Endothelial cell of umbilical vein (primary cell): ENCODE data around the gene THSD4. TPM values are rescaled to one million over a fixed set of nuclear protein-coding genes. Genes with fewer than 3 reads are reported as not detected.

Experiments used
- BruUV-seq: library from RNA; stranded (reverse); fragments of 400-500 nt; replicated peaks from 2 replicates; lab custom pipeline; 2021; lab: Mats Ljungman, UMichigan
- CTCF ChIA-PET: fragments of 300-600, 350-600 bp; sonication (Branson Sonifier 250); formaldehyde crosslinking; loops from one replicate; lab custom pipeline; 2021; ENCODE audit warnings: antibody characterized with exemption, inconsistent platforms; lab: Charles Lee
- POLR2A ChIA-PET: fragments of 300-600, 350-600 bp; sonication (Branson Sonifier 250); formaldehyde crosslinking; loops from one replicate; lab custom pipeline; 2021; ENCODE audit warnings: antibody characterized with exemption, inconsistent platforms; lab: Charles Lee
- DNase-seq: peaks from one replicate; pipeline ENCODE4 v3.0.0-alpha.2; 2011; ENCODE audit warnings: low read depth, low spot score
- FAIRE-seq: peaks from 2 replicates; lab custom pipeline; 2011; peaks lifted over from hg19 to GRCh38; lab: Jason Lieb, UNC
- H2AFZ ChIP-seq: 2 replicates; pipeline ENCODE4 v1.6.0; 2012; ENCODE audit warnings: low read depth, low read length, control low read depth, inconsistent platforms
- H3K27ac ChIP-seq: 2 replicates; pipeline ENCODE4 v1.5.1; 2011; ENCODE audit warnings: low read depth, mild to moderate bottlenecking, control low read depth, low read length, moderate library complexity; ENCODE audit not compliant: insufficient read depth
- H3K27me3 ChIP-seq, 2 experiments: 2 replicates each; pipeline versions ENCODE4 v1.6.0 to v1.6.1; 2011; ENCODE audit warnings: low read length in 2 of 2, mixed read lengths in 1 of 2; ENCODE audit not compliant: control insufficient read depth in 2 of 2, insufficient read depth in 2 of 2
- H3K36me3 ChIP-seq, 2 experiments: 2 replicates in 1 of 2; 3 replicates in 1 of 2; pipeline ENCODE4 v1.5.1; 2011; ENCODE audit warnings: low read length in 2 of 2, mild to moderate bottlenecking in 1 of 2, moderate library complexity in 1 of 2; ENCODE audit not compliant: control insufficient read depth in 2 of 2, insufficient read depth in 2 of 2; ENCODE audit errors: extremely low read depth in 1 of 2
- H3K4me1 ChIP-seq: 3 replicates; pipeline ENCODE4 v1.5.1; 2011; ENCODE audit warnings: mild to moderate bottlenecking, low read length; ENCODE audit not compliant: control insufficient read depth, insufficient read depth; ENCODE audit errors: extremely low read depth
- H3K4me2 ChIP-seq: 2 replicates; pipeline ENCODE4 v1.6.1; 2011; ENCODE audit warnings: low read length, control low read depth, mixed read lengths; ENCODE audit not compliant: insufficient read depth
- H3K4me3 ChIP-seq, 3 experiments: fragments of 200-600 bp in 1 of 3; sonication (generic), shearing (Covaris generic) in 1 of 3; replicated peaks in 1 of 3; 2 replicates each; pipeline ENCODE4 v1.5.1; 2011 to 2016; ENCODE audit warnings: control low read depth in 3 of 3, low read length in 3 of 3, mild to moderate bottlenecking in 2 of 3, inconsistent platforms in 1 of 3, low read depth in 1 of 3, moderate library complexity in 1 of 3; ENCODE audit not compliant: insufficient read depth in 1 of 3
- H3K79me2 ChIP-seq: 2 replicates; pipeline ENCODE4 v1.6.0; 2012; ENCODE audit warnings: low read length, inconsistent platforms; ENCODE audit not compliant: control insufficient read depth, insufficient read depth
- H3K9ac ChIP-seq: replicated peaks from 2 replicates; pipeline ENCODE3; 2011; ENCODE audit warnings: low read length, control low read depth; ENCODE audit not compliant: insufficient read depth; ENCODE audit errors: extremely low read depth
- H3K9me1 ChIP-seq: replicated peaks from 3 replicates; pipeline ENCODE4 v1.6.0; 2011; ENCODE audit warnings: mild to moderate bottlenecking, low read length; ENCODE audit not compliant: control insufficient read depth, insufficient read depth; ENCODE audit errors: extremely low read depth
- H3K9me3 ChIP-seq: replicated peaks from 2 replicates; pipeline ENCODE4 v1.5.1; 2012; ENCODE audit warnings: low read length, inconsistent platforms; ENCODE audit not compliant: control insufficient read depth, insufficient read depth
- H4K20me1 ChIP-seq: replicated peaks from 2 replicates; pipeline ENCODE3; 2011; ENCODE audit warnings: mild to moderate bottlenecking, low read length; ENCODE audit not compliant: control insufficient read depth, insufficient read depth; ENCODE audit errors: extremely low read depth
- CTCF ChIP-seq, 2 donors: IDR thresholded peaks; 1 replicate in 1 of 2; 2 replicates in 1 of 2; pipeline ENCODE4 v1.5.1; 2011; ENCODE audit warnings: low read length in 2 of 2, mild to moderate bottlenecking in 2 of 2, moderate library complexity in 2 of 2, control low read depth in 1 of 2, inconsistent platforms in 1 of 2, low read depth in 1 of 2; ENCODE audit not compliant: insufficient read depth in 1 of 2; ENCODE audit errors: extremely low read depth in 1 of 2
- EZH2 ChIP-seq: IDR thresholded peaks from 2 replicates; pipeline ENCODE4 v1.6.1; 2012; ENCODE audit warnings: borderline replicate concordance, low read depth, mild to moderate bottlenecking, moderate library complexity, low read length, inconsistent platforms; ENCODE audit not compliant: severe bottlenecking
- FOS ChIP-seq: IDR thresholded peaks from 2 replicates; pipeline ENCODE4 v1.6.1; 2011; ENCODE audit warnings: mild to moderate bottlenecking, low read length, moderate library complexity, borderline replicate concordance; ENCODE audit not compliant: insufficient read depth
- GATA2 ChIP-seq: IDR thresholded peaks from 2 replicates; pipeline ENCODE4 v1.7.0; 2011; ENCODE audit warnings: low read depth, mild to moderate bottlenecking, moderate library complexity, mixed read lengths, low read length; ENCODE audit not compliant: insufficient read length, insufficient read depth
- JUN ChIP-seq: IDR thresholded peaks from 2 replicates; pipeline ENCODE4 v1.6.1; 2011; ENCODE audit warnings: borderline replicate concordance, low read depth; ENCODE audit not compliant: insufficient read length, insufficient read depth
- MYC ChIP-seq: IDR thresholded peaks from one replicate; pipeline ENCODE4 v1.6.1; 2011; ENCODE audit warnings: mild to moderate bottlenecking, low read depth, low read length
- POLR2A ChIP-seq: IDR thresholded peaks from 2 replicates; pipeline ENCODE4 v1.6.1; 2012; ENCODE audit warnings: low read depth, mild to moderate bottlenecking, control low read depth, low read length
- POLR2AphosphoS5 ChIP-seq: IDR thresholded peaks from 2 replicates; pipeline ENCODE4 v1.6.1; 2012; ENCODE audit warnings: low read depth, mild to moderate bottlenecking, control low read depth, low read length, moderate library complexity; ENCODE audit not compliant: insufficient read depth
- dilution Hi-C: fragments of 300-500 bp; cut with MboI; formaldehyde crosslinking; loops from one replicate; pipeline ENCODE4 v1.15.0; 2019; ENCODE audit warnings: low sequenced_read_pairs; ENCODE audit not compliant: extremely low pct_ligation_motif_present
- intact Hi-C: fragments of 100-400 bp; cut with micrococcal nuclease; formaldehyde crosslinking; loops from one replicate; pipeline ENCODE4 v1.10.0; 2022
- polyA plus RNA-seq, 4 experiments: library from polyadenylated mRNA; depleted of rRNA in 3 of 4; stranded (reverse) in 3 of 4; unstranded in 1 of 4; fragments of >200 nt; gene quantifications; 2 replicates each; pipeline versions ENCODE4 v1.2.1 to v1.2.3, GENCODE V29; 2011 to 2012; ENCODE audit warnings: missing spikeins in 1 of 4
- total RNA-seq: library from RNA; stranded (reverse); gene quantifications from 2 replicates; pipeline ENCODE4 v1.2.3, GENCODE V29; 2021
- TF ChIP-seq, protein P1 (sequence below): IDR thresholded peaks from 2 replicates; pipeline ENCODE4 v1.6.1; 2011; ENCODE audit not compliant: insufficient read depth, insufficient read length

Gene THSD4
- total and polyA plus RNA-seq, 2 donors (not counting 3 experiments of a cell fraction or from before 2014, with no cell fraction given): 9.9 to 25.4 TPM

DNA sequence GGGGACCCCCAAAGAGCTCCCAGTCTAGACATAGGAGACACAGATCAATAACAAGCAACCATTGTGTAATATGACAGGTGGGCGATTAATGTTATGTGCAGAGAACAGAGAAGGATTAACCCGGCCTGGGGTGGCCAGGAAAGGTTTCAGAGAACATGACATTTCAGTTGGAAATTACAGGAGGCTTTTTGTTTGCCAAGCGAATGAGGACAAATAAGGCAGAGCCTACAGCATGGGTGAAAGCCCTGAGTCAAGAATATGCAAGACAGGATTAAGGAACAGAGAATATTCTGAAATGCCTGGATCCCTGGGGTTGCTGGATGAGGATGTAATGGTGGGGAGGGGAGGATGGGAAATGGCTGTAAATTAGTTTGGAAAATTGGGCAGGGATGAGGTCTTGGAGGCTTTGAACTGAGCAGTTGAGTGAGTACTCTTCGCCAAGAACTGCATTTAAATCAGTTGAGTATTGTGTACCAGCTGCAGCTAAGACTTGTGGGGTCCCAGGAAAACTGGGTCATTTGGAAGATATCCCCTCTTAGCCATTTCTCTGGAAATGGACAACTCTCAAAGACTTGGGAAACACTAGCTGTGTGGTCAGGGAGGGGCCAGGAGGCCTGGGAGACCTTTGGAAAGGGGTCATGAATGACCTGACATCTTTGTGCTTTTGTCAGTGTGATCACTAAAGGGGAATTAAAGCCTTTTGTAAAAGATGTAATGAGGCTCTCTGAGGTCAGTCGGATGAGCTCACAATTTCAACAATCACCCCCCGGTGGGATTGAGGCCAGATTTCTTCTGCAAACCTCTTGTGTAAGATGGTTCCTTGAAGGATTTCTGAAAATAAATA is 496.5 kb downstream of the THSD4 start:
- Histone ChIP-seq H3K4me1 (no peaks in the 10 kb centered on the region), H3K79me2 (no peaks in the 10 kb centered on the region), H3K36me3 (no peaks in the 10 kb centered on the region), H4K20me1 (peaks cover 2% of the 10 kb centered on the region), H3K27ac (no peak overlapping the region), H3K4me2 (no peak overlapping the region), H3K9me3 (no peaks in the 10 kb centered on the region), H2AFZ (no peak overlapping the region), H3K9ac (no peak overlapping the region), H3K9me1 (no peaks in the 10 kb centered on the region), H3K4me3 (no peak overlapping the region), H3K27me3 (no peaks in the 10 kb centered on the region)
- ChIA-PET CTCF (no interaction called here), POLR2A (no interaction called here)
- FAIRE-seq (no peak), DNase-seq (no peak)
- intact Hi-C loops: no loop called here
- dilution Hi-C loops: no loop called here
- TF ChIP-seq JUN (no peak), CTCF (IDR thresholded peaks at IDR 0.05; ENCODE audit: extremely low read depth in 1 of 2, insufficient read depth in 1 of 2, low read depth in 1 of 2, low read length in 2 of 2) (no peak), POLR2AphosphoS5 (no peak), EZH2 (no peak), GATA2 (no peak), MYC (no peak), FOS (no peak), POLR2A (no peak)
- TF ChIP-seq, protein P1, sequence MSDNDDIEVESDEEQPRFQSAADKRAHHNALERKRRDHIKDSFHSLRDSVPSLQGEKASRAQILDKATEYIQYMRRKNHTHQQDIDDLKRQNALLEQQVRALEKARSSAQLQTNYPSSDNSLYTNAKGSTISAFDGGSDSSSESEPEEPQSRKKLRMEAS: no peak
- no TSS peak for BruUV-seq
